Erythroblast (primary cell): ENCODE data around the gene ZRSR2.

Experiments used
- DNase-seq, 2 experiments: peaks; one replicate each; lab custom pipeline; 2025; lab: John Stamatoyannopoulos, UW
- GATA1 ChIP-seq: IDR thresholded peaks from 2 replicates; pipeline ENCODE4 v1.6.1; 2011; ENCODE audit warnings: low read depth, mild to moderate bottlenecking, control low read depth, low read length, moderate library complexity
- POLR2A ChIP-seq: IDR thresholded peaks from 2 replicates; pipeline ENCODE4 v1.6.1; 2011; ENCODE audit warnings: mild to moderate bottlenecking, low read length

ZRSR2 gene

DNA sequence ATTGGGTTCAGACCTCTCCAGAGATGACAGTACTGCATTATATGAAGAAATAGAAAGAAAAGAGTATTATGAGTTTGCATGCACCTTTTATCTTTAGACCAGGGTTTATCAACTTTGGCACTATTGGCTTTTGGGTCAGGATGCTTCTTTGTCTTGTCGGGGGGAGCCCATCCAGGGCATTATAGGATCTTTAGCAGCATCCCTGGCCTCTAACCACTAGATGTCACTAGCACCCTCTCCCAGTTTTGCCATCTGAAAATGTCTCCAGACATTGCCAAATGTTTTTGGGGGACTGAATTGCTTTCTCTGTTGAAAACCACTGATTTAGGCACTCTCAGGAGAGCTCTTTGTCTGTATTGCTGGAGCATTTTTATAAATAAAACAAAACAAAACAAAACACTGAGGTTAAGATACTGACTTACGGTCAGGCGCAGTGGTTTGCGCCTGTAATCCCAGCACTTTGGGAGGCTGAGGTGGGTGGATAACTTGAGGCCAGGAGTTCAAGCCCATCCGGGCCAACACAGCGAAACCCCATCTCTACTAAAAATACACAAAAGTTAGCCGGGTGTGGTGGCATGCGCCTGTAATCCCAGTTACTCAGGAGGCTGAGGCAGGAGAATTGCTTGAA is 28.6 kb upstream of the ZRSR2 start:
- TF ChIP-seq GATA1: no peak
- no peak for TF ChIP-seq POLR2A
- peak; percentile 13 to 51 for DNase-seq

DNA sequence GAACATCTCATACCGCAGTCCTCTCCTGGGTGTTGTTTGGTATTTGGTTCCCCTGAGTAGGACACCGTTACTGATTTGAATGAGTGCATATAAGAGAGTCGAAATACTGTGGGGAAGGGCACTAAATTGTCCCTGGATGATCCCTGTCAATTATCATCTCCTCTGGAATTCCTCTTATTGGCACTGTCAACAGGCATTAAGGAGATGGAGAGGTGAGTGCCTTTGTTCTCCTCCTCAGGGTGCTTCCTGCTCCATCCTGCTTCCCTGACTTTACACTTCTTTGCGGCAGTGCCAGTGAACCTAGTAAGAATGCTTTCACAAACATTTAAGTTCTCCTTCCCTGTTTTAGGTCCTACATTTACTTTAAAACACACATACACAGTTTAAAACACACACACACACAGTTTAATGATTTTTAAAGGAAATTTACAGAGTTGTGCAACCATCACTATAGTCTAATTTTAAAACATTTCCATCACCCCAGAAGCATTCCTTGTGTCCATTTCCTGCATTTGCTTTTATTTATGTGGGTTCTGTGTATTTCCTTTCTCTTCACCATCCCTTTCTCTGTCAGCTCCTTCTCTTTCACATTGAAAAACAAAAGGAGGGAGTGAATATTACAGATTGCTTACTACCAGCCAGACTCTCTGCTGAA is 20.9 kb upstream of the ZRSR2 start:
- TF ChIP-seq POLR2A (no peak), GATA1 (no peak)
- DNase-seq: no peak

DNA sequence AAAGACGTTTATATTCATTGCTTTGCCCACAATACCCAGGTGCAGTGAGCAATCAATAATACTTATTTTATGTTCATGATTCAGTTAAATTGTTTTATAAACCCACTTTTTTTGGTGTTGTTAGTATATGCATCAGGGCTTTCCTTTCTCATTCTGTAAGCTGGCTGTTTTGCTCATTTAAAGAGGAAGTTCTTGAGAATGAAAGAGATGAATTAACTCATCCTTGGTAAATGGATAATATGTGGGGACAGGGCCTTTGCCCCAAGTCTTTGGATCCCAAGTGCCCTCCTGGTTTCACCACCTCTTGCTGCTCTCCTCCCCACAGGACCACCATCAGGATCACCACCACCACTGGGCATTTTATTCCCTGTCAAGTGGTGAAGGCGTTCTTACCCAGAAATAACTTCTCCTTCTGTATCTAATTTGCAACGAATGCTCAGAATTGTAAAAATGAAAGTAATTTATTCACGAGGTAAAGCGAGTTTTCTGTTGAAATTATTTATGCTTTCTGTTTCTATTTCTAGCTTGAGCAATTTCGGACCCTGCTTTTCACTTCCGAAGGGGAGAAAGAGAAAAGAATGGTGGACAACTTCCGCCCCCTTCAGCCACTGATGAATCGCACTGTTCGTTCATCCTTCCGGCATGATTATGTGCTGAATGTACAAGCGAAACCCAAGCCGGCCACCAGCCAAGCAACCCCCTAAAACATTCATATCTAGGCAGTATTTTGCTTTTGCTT is 8.2 kb upstream of the ZRSR2 start:
- no peak for DNase-seq
- no peak for TF ChIP-seq GATA1
- no peak for TF ChIP-seq POLR2A

DNA sequence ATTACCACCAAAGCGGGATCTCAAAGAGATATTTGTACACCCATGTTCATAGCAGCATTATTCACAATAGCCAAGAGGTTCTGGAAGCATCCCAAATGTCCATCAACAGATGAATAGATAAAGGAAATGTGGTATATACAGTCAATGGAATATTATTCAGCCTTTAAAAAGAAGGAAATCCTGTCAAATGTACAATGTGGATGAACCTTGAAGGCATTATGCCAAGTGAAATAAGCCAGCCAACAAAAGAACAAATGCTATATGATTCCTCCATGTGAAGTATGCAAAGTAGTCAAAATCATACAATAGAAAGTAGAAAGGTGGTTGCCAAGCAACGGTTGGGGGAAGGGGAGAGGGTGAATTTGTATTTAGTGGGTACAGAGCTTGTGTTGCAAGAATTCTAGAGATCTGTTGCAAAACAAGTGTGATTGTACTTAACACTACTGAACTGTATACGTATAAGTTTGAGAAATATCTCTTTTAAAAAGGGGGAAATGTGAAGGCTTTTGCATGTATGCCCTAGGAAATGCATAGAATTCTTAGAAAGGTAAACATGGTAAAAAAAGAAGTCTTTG is 5.0 kb upstream of the ZRSR2 start:
- no peak for TF ChIP-seq GATA1
- TF ChIP-seq POLR2A: no peak
- no peak for DNase-seq

DNA sequence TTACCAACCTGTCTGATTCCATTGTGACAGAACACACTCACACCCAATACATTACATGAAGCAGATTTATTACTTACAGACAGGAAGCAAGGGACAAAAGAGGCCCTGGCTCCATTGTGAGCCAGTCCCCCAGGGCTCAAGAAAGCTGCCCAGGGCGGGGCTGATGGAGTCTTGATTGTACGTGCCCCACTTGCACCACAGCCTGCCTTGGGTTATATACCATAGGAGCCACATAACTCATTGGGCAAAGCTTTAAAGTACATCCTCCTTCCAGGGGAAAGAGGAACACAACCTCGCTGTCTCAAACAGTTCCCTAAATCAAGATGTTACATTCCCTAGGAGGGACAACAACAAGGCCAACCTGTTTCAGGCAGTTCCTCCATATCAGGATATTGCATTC is 3.4 kb upstream of the ZRSR2 start:
- no peak for DNase-seq
- TF ChIP-seq GATA1 (no peak), POLR2A (no peak)

DNA sequence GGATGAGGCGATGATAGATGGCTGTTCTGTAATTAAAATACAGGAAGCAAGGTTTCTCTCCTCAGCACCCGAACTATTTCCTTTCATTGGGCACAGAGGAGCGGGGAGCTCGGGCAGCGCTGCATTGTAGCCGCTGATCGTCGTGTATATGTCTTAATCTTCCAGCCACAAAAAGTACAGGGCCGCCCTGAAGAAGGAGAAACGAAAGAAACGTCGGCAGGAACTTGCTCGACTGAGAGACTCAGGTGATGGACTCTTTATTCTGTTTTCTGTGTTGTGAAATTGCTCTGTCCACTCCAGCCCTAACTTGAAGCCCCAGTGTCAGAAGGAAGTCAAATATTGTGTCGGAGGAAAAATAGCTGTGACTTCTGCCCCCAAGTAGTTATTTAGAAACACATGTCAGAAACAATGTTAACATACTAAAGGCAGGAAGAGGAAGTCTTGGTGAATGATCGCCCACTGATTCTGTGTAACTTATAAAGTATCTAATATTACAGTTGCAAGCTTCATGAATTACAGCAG is 546 bp downstream of the ZRSR2 start:
- peak in 1 of 2 experiments; percentile 28 for DNase-seq
- no peak for TF ChIP-seq POLR2A

DNA sequence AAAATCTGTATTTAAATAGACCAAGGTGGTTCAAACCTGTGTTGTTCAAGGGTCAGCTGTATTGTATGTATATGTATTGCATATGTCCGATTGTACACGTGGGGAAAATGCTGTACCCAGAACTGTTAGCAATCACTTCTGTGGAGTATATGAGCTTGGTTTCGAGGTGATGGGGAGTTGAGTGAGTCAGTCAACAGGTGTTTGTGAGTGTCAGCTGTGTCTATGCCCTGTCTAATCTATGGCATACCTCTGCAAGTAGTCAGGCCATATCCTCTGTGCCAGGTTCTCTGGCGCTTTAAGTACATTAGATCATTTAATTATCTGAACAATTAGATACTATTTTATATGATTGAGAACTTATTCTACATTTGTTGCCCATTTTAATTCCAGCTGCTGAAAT is 7.4 kb downstream of the ZRSR2 start:
- DNase-seq: no peak

DNA sequence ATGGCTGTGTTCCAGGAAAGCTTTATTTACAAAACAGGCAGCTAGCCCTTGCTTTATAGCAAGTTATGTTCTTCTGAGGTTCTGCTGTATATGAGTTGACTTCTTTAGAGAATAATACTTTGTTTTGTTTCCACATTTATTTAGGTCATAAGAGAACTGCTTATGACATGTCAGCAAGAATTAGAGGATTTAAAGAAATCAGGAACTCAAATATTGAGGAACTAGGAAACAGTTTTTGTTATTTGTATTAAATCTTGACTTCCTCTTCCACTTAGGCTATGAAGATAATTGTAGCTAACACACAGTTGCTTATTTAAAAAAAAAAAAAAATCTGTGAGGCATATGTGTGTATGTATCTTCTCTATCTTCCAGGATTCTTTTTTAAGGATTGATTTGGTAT is 14.3 kb downstream of the ZRSR2 start:
- TF ChIP-seq GATA1: no peak
- TF ChIP-seq POLR2A: no peak
- no peak for DNase-seq

More for the DNA sequence above, 7.4 kb downstream of the ZRSR2 start:
- TF ChIP-seq GATA1 (no peak), POLR2A (no peak)

DNA sequence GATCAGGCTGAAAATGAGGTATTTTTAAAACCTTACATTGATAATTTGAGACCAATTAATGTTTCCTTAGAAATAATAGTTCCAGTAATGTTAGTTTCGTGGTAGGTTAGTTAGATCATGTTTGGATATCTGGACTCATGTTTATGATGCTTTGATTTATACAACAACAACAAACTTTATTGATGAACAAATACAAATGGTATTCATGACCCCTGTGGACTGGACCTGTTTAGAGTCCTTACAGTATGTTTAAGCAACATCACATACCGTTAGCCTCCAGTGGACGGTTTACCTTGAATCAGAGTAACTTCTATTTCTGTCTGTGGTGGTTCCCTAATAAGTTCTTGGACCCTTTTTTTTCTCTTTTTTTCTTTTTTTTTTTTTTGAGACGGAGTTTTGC is 18.0 kb downstream of the ZRSR2 start:
- no peak for TF ChIP-seq GATA1
- TF ChIP-seq POLR2A: no peak
- no peak for DNase-seq

DNA sequence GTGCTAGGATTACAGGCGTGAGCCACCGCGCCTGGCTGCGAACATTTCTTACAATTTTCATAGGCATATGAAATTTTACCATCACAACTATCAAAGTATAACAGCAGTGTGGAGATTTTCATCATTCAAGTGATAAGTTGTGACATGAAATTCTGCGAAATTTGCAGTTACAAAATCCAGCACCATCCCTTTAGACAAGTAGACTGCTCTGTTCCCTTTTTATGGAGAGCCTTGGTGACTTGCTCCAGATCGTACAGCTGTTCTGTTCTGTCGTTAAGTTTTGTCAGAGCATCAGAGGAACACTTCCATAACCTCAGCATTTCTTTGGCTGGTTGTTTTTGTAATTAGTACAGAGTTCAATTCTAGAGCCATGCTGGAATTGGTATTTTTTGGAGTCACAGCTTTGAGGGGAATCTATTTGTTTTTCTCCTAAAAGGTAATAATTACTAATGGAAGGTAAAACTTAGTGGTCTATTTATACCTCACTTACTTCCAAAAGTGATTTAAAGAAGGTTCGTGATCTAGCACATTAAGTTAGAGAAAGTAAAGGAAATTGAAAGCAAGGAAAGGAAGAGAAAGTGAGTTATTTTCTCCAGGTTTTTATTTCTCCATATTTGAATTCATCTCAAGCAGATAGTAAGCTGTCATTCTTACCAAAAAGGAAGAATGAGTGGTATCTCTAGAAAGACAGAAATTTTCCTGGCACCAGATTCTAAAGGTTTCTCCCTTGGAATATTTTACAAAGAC is 22.1 kb downstream of the ZRSR2 start:
- TF ChIP-seq GATA1: no peak
- TF ChIP-seq POLR2A: no peak
- DNase-seq: no peak

DNA sequence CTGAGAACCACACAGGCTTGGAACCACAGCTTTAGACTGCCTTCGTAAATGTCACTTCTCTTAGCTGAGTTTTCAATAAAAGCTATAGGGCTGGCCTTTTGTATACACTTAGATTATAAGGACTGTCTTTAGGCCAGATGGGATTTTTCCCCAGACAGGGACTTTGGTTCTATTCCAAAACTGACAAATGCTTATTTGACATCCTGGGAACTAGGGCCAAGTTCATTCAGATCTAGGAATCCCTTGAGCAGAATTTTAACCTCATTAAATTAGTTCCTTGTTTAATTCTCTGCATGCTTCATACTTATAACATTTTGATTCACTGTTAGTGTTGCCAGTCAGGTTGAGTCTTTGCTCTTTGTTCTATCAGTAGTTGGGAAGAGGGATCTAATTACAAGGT is 23.1 kb downstream of the ZRSR2 start:
- DNase-seq: no peak
- no peak for TF ChIP-seq GATA1
- TF ChIP-seq POLR2A: no peak

DNA sequence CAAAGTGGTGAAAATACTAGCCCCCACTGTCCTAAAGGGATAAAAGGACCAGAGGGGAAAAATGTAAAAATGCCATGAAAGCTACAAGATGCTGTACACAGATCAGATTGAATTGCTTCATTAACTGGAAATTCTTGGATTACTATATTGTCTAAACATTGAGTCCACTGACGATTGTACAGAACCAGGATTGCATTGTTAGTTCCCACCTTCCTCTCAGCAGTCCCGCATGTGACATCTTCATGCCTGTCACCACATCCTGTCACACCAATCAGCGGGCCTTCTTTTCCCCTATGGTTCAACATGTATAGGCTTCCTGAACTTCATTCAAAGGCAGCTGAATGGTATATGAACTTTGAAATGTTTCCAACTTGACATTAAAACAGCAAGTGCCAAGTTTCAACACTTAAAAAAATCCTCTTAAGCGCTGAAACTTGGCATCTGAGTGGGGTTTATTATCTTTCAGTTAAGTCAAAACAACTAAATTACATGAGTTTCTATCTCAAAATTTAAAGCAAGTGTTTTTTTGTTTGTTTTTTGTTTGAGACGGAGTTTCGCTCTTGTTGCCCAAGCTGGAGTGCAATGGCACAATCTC is 24.6 kb downstream of the ZRSR2 start:
- TF ChIP-seq GATA1 (no peak), POLR2A (no peak)
- DNase-seq: no peak
